CD14-positive monocyte (primary cell): ENCODE measurements around the gene IFNG-AS1. TPM values are rescaled to one million over a fixed set of nuclear protein-coding genes. Genes with fewer than 3 reads are reported as not detected.

Source experiments
- DNase-seq, 3 donors: peaks; one replicate each; pipeline ENCODE4 v3.0.0-alpha.2; 2011 to 2022
- H2AFZ ChIP-seq: 2 replicates; pipeline ENCODE4 v1.6.0; 2012; ENCODE audit warnings: mild to moderate bottlenecking, low read depth, low read length, inconsistent platforms; ENCODE audit not compliant: insufficient read depth, poor library complexity, severe bottlenecking
- H3K27ac ChIP-seq, 2 donors: 1 replicate in 1 of 2; 2 replicates in 1 of 2; pipeline ENCODE4 v1.5.1; 2012 to 2013; ENCODE audit warnings: low read length in 2 of 2, control low read depth in 1 of 2, inconsistent platforms in 1 of 2, low read depth in 1 of 2, mild to moderate bottlenecking in 1 of 2
- H3K27me3 ChIP-seq, 2 donors: one replicate each; pipeline versions ENCODE4 v1.6.0 to v1.6.1; 2011 to 2013; ENCODE audit warnings: low read length in 2 of 2; ENCODE audit not compliant: control insufficient read depth in 2 of 2, insufficient read depth in 2 of 2
- H3K36me3 ChIP-seq, 2 donors: replicated peaks in 1 of 2; 1 replicate in 1 of 2; 2 replicates in 1 of 2; pipeline versions ENCODE4 v1.5.1 to v1.6.1; 2012 to 2013; ENCODE audit warnings: low read length in 2 of 2, control low read depth in 1 of 2, inconsistent platforms in 1 of 2, mild to moderate bottlenecking in 1 of 2; ENCODE audit not compliant: insufficient read depth in 2 of 2, control insufficient read depth in 1 of 2
- H3K4me1 ChIP-seq, 2 donors: 1 replicate in 1 of 2; 2 replicates in 1 of 2; pipeline versions ENCODE4 v1.5.1 to v1.6.1; 2012 to 2013; ENCODE audit warnings: low read length in 2 of 2, control low read depth in 1 of 2, inconsistent platforms in 1 of 2, mild to moderate bottlenecking in 1 of 2, moderate library complexity in 1 of 2; ENCODE audit not compliant: insufficient read depth in 2 of 2, control insufficient read depth in 1 of 2
- H3K4me2 ChIP-seq: replicated peaks from 2 replicates; pipeline ENCODE3; 2012; ENCODE audit warnings: low read length, moderate library complexity, mild to moderate bottlenecking; ENCODE audit not compliant: poor library complexity, severe bottlenecking; ENCODE audit errors: extremely low read depth
- H3K4me3 ChIP-seq, 3 experiments: fragments of 200-600 bp in 1 of 3; sonication (generic) in 1 of 3; replicated peaks in 1 of 3; 1 replicate in 2 of 3; 2 replicates in 1 of 3; pipeline ENCODE4 v1.5.1; 2011 to 2013; ENCODE audit warnings: low read length in 3 of 3, mild to moderate bottlenecking in 3 of 3, control low read depth in 2 of 3, low read depth in 2 of 3, inconsistent platforms in 1 of 3, moderate library complexity in 1 of 3
- H3K79me2 ChIP-seq: 2 replicates; pipeline ENCODE4 v1.6.0; 2012; ENCODE audit warnings: mild to moderate bottlenecking, control low read depth, inconsistent platforms, low read length, moderate library complexity; ENCODE audit not compliant: insufficient read depth
- H3K9ac ChIP-seq: 2 replicates; pipeline ENCODE4 v1.6.0; 2017; ENCODE audit warnings: low read length, mild to moderate bottlenecking; ENCODE audit not compliant: insufficient read depth, poor library complexity, severe bottlenecking
- H3K9me3 ChIP-seq, 2 donors: replicated peaks in 1 of 2; 1 replicate in 1 of 2; 2 replicates in 1 of 2; pipeline versions ENCODE4 v1.5.1 to v1.6.1; 2012 to 2013; ENCODE audit warnings: low read length in 2 of 2, control low read depth in 1 of 2; ENCODE audit not compliant: control insufficient read depth in 1 of 2, insufficient read depth in 1 of 2
- H4K20me1 ChIP-seq: 2 replicates; pipeline ENCODE4 v1.6.0; 2012; ENCODE audit warnings: mild to moderate bottlenecking, low read length, control low read depth, moderate library complexity; ENCODE audit not compliant: insufficient read depth
- H3K27ac Mint-ChIP-seq, 7 donors: one replicate each; pipeline ENCODE4 v1.8.0; 2020; ENCODE audit warnings: mild to moderate bottlenecking in 7 of 7, mixed read lengths in 7 of 7, moderate library complexity in 6 of 7, inconsistent platforms in 2 of 7
- H3K27me3 Mint-ChIP-seq, 3 donors: one replicate each; pipeline ENCODE4 v1.8.0; 2021 to 2022; ENCODE audit warnings: low read depth in 3 of 3, mild to moderate bottlenecking in 3 of 3, mixed read lengths in 3 of 3, moderate library complexity in 3 of 3, inconsistent platforms in 1 of 3
- H3K36me3 Mint-ChIP-seq, 2 donors: one replicate each; pipeline ENCODE4 v1.8.0; 2020; ENCODE audit warnings: mixed read lengths in 2 of 2, inconsistent platforms in 1 of 2, mild to moderate bottlenecking in 1 of 2
- H3K4me1 Mint-ChIP-seq: one replicate; pipeline ENCODE4 v1.8.0; 2020; ENCODE audit warnings: mild to moderate bottlenecking, mixed read lengths
- H3K4me3 Mint-ChIP-seq, 2 donors: one replicate each; pipeline ENCODE4 v1.8.0; 2020; ENCODE audit warnings: mild to moderate bottlenecking in 2 of 2, mixed read lengths in 2 of 2, moderate library complexity in 1 of 2
- H3K9me3 Mint-ChIP-seq, 7 donors: one replicate each; pipeline ENCODE4 v1.8.0; 2020 to 2022; ENCODE audit warnings: mixed read lengths in 7 of 7, mild to moderate bottlenecking in 6 of 7, moderate library complexity in 6 of 7, inconsistent platforms in 2 of 7
- WGBS: methylation state at CpG from one replicate; pipeline ENCODE4 v1.1.5; 2013; ENCODE audit warnings: missing lambda C conversion rate; ENCODE audit not compliant: insufficient coverage; 5-methylcytosine and 5-hydroxymethylcytosine counted together
- intact Hi-C, 2 donors: fragments of 100-400 bp; cut with micrococcal nuclease; formaldehyde crosslinking; loops; one replicate each; pipeline versions ENCODE4 v1.15.0 to v1.15.1; 2023
- polyA plus RNA-seq, 3 donors: library from polyadenylated mRNA; depleted of rRNA in 1 of 3; unstranded in 2 of 3; stranded (reverse) in 1 of 3; fragments of 300-500 nt in 2 of 3; fragments of >200 nt in 1 of 3; fragmentation: Illumina TruSeq in 2 of 3; gene quantifications; 1 replicate in 2 of 3; 2 replicates in 1 of 3; pipeline ENCODE4 v1.2.3, GENCODE V29; 2012 to 2021
- TF ChIP-seq, protein P1 (sequence below): fragments of 200-600 bp; IDR thresholded peaks from one replicate; pipeline ENCODE4 v1.8.0; 2022; ENCODE audit warnings: antibody characterized with exemption, mild to moderate bottlenecking

IFNG-AS1 gene
- polyA plus RNA-seq, 3 donors = not detected

GRCh38 chr12:67994046-67994445 lies 4.8 kb downstream of the IFNG-AS1 start:
- H2AFZ ChIP-seq = no peak overlapping the region
- intact Hi-C loops = no loop called here
- no peak for DNase-seq
- H3K27ac ChIP-seq = no peak overlapping the region
- no peak overlapping the region for H3K4me3 ChIP-seq
- no peaks in the 10 kb centered on the region for H3K36me3 ChIP-seq
- H3K27ac Mint-ChIP-seq = no peak overlapping the region
- H3K36me3 Mint-ChIP-seq = no peaks in the 10 kb centered on the region
- no peak overlapping the region for H3K4me3 Mint-ChIP-seq
- no peaks in the 10 kb centered on the region for H3K4me1 ChIP-seq
- no peaks in the 10 kb centered on the region for H3K4me1 Mint-ChIP-seq
- no peaks in the 10 kb centered on the region for H4K20me1 ChIP-seq
- WGBS = no CpG with 5 or more reads among the region's 3 CpGs
- TF ChIP-seq, protein P1, sequence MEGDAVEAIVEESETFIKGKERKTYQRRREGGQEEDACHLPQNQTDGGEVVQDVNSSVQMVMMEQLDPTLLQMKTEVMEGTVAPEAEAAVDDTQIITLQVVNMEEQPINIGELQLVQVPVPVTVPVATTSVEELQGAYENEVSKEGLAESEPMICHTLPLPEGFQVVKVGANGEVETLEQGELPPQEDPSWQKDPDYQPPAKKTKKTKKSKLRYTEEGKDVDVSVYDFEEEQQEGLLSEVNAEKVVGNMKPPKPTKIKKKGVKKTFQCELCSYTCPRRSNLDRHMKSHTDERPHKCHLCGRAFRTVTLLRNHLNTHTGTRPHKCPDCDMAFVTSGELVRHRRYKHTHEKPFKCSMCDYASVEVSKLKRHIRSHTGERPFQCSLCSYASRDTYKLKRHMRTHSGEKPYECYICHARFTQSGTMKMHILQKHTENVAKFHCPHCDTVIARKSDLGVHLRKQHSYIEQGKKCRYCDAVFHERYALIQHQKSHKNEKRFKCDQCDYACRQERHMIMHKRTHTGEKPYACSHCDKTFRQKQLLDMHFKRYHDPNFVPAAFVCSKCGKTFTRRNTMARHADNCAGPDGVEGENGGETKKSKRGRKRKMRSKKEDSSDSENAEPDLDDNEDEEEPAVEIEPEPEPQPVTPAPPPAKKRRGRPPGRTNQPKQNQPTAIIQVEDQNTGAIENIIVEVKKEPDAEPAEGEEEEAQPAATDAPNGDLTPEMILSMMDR = no peak
- H3K4me2 ChIP-seq = no peak overlapping the region
- H3K27me3 Mint-ChIP-seq = peaks cover 0 to 2% (median 1%) of the 10 kb centered on the region in 3 donors
- H3K9ac ChIP-seq = no peak overlapping the region
- no peaks in the 10 kb centered on the region for H3K79me2 ChIP-seq
- no peaks in the 10 kb centered on the region for H3K9me3 ChIP-seq
- peaks cover 0 to 4% (median 0%) of the 10 kb centered on the region in 7 donors for H3K9me3 Mint-ChIP-seq
- no peaks in the 10 kb centered on the region for H3K27me3 ChIP-seq

DNA sequence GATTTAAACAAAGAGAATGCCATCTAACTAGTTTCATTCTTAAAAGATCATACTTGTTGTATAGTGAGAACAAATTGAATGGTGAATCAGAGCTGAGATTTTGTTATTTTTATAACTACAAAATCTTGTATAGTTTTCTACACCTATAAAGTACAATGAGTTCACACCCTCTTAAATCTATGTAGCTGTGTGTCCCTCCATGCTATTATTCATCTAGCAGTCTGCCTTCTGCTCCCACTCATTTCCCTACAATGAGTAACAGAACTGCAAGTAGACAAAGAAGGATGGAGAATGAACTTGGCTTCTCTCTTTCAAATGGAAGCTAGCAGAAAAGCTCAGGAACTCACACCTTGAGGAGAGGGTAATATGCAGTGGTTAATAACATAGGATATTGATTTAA lies 7.1 kb downstream of the IFNG-AS1 start:
- TF ChIP-seq, protein P1 = no peak
- no peaks in the 10 kb centered on the region for H3K4me1 ChIP-seq
- H3K4me3 ChIP-seq = no peak overlapping the region
- Mint-ChIP-seq H3K36me3 (no peaks in the 10 kb centered on the region), H3K27ac (no peak overlapping the region), H3K9me3 (peaks cover 0 to 4% (median 0%) of the 10 kb centered on the region in 7 donors), H3K27me3 (peaks cover 0 to 3% (median 2%) of the 10 kb centered on the region in 3 donors), H3K4me3 (no peak overlapping the region), H3K4me1 (no peaks in the 10 kb centered on the region)
- no peak overlapping the region for H3K27ac ChIP-seq
- H3K9me3 ChIP-seq = no peaks in the 10 kb centered on the region
- intact Hi-C loops = no loop called here
- no peaks in the 10 kb centered on the region for H3K79me2 ChIP-seq
- no peaks in the 10 kb centered on the region for H3K27me3 ChIP-seq
- H3K36me3 ChIP-seq = no peaks in the 10 kb centered on the region
- no peak overlapping the region for H2AFZ ChIP-seq
- DNase-seq = no peak
- no peak overlapping the region for H3K4me2 ChIP-seq
- H3K9ac ChIP-seq = no peak overlapping the region
- no peaks in the 10 kb centered on the region for H4K20me1 ChIP-seq
